PC-9 (cell line): ENCODE data around the gene TNMD. TPM values are rescaled to one million over a fixed set of nuclear protein-coding genes. Genes with fewer than 3 reads are reported as not detected.

Source experiments
- BruUV-seq: library from RNA; stranded (reverse); fragments of 400-500 nt; replicated peaks from 2 replicates; lab custom pipeline; 2021; lab: Mats Ljungman, UMichigan
- CTCF ChIA-PET: fragments of 300-600 bp; sonication (Branson Sonifier 250); formaldehyde crosslinking; loops from one replicate; lab custom pipeline; 2022; ENCODE audit warnings: antibody characterized with exemption; lab: Charles Lee
- POLR2A ChIA-PET: fragments of 300-600 bp; sonication (Branson Sonifier 250); formaldehyde crosslinking; loops from one replicate; lab custom pipeline; 2022; ENCODE audit warnings: antibody characterized with exemption; ENCODE audit not compliant: unreplicated experiment; lab: Charles Lee
- DNase-seq, 2 experiments: peaks; one replicate each; pipeline versions ENCODE4 v3.0.0 to v3.0.0-alpha.2; 2015 to 2022; ENCODE audit warnings: mixed read lengths in 1 of 2
- H2AFZ ChIP-seq: fragments of 200-600 bp; sonication (generic); 2 replicates; pipeline ENCODE4 v1.8.1; 2017; ENCODE audit warnings: antibody characterized with exemption
- H3F3A ChIP-seq: fragments of 200-600 bp; sonication (generic); 2 replicates; pipeline ENCODE4 v1.8.1; 2017; ENCODE audit warnings: antibody characterized with exemption, mild to moderate bottlenecking, low read depth; ENCODE audit not compliant: insufficient read depth
- H3K27ac ChIP-seq: fragments of 200-600 bp; sonication (generic); 2 replicates; pipeline ENCODE4 v1.6.1; 2016; ENCODE audit warnings: mixed run types
- H3K27me3 ChIP-seq: fragments of 200-600 bp; sonication (generic); 2 replicates; pipeline ENCODE4 v1.6.1; 2016; ENCODE audit warnings: low read depth, mixed run types; ENCODE audit not compliant: insufficient read depth
- H3K36me3 ChIP-seq: fragments of 200-600 bp; sonication (generic); 2 replicates; pipeline ENCODE4 v1.6.1; 2016; ENCODE audit warnings: low read depth, mixed run types
- H3K4me1 ChIP-seq: fragments of 200-600 bp; sonication (generic); replicated peaks from 2 replicates; pipeline ENCODE4 v1.6.1; 2016; ENCODE audit warnings: mixed run types; ENCODE audit not compliant: insufficient read depth
- H3K4me2 ChIP-seq: fragments of 200-600 bp; sonication (generic); 2 replicates; pipeline ENCODE4 v1.6.1; 2017; ENCODE audit warnings: mixed run types
- H3K4me3 ChIP-seq: fragments of 200-600 bp; sonication (generic); 2 replicates; pipeline ENCODE4 v1.6.1; 2016; ENCODE audit warnings: mixed run types
- H3K79me2 ChIP-seq: fragments of 200-600 bp; sonication (generic); 2 replicates; pipeline ENCODE4 v1.6.1; 2017; ENCODE audit warnings: low read depth, mixed run types
- H3K9me2 ChIP-seq: fragments of 200-600 bp; sonication (generic); 2 replicates; pipeline ENCODE4 v1.8.1; 2017; ENCODE audit warnings: mild to moderate bottlenecking; ENCODE audit not compliant: insufficient read depth
- H3K9me3 ChIP-seq: fragments of 200-600 bp; sonication (generic); 2 replicates; pipeline ENCODE4 v1.8.1; 2016; ENCODE audit warnings: low read depth; ENCODE audit not compliant: insufficient read depth
- H4K20me1 ChIP-seq: fragments of 200-600 bp; sonication (generic); 2 replicates; pipeline ENCODE4 v1.8.1; 2017; ENCODE audit not compliant: insufficient read depth
- CTCF ChIP-seq: fragments of 200-600 bp; sonication (generic); conservative IDR thresholded peaks from 2 replicates; pipeline ENCODE4 v1.6.1; 2017; ENCODE audit warnings: mixed run types, antibody characterized with exemption, mild to moderate bottlenecking, moderate library complexity
- EZH2 ChIP-seq: fragments of 200-600 bp; sonication (generic); IDR thresholded peaks from 2 replicates; pipeline ENCODE4 v1.8.0; 2017; ENCODE audit warnings: antibody characterized with exemption, low read depth
- intact Hi-C: fragments of 100-400 bp; cut with micrococcal nuclease; formaldehyde crosslinking; loops from one replicate; pipeline ENCODE4 v1.10.0; 2022; ENCODE audit not compliant: unreplicated experiment
- total RNA-seq: library from RNA; stranded (reverse); gene quantifications from 2 replicates; pipeline ENCODE4 v1.2.3, GENCODE V29; 2021

Gene TNMD
- total RNA-seq, 1 experiment from 2014 or later = not detected

- no TSS peak for BruUV-seq
- Histone ChIP-seq H4K20me1 (no peaks in the 10 kb centered on the region), H3K4me3 (no peak overlapping the region), H3K79me2 (no peaks in the 10 kb centered on the region), H3K36me3 (no peaks in the 10 kb centered on the region), H3K4me2 (no peak overlapping the region), H3K27me3 (no peaks in the 10 kb centered on the region), H3K9me3 (no peaks in the 10 kb centered on the region), H3K27ac (no peak overlapping the region), H2AFZ (no peak overlapping the region), H3K9me2 (no peaks in the 10 kb centered on the region), H3K4me1 (no peaks in the 10 kb centered on the region), H3F3A (no peaks in the 10 kb centered on the region)
- ChIA-PET CTCF (no interaction called here), POLR2A (no interaction called here)
- no peak for TF ChIP-seq CTCF
- TF ChIP-seq EZH2 = no peak
- DNase-seq = no peak
- intact Hi-C loops = no loop called here
Observed at GRCh38 chrX:100591256-100592051, 6.7 kb downstream of the TNMD start.

GRCh38 chrX:100593126-100593525 lies 8.4 kb downstream of the TNMD start:
- H4K20me1 ChIP-seq = no peaks in the 10 kb centered on the region
- no peak overlapping the region for H3K4me3 ChIP-seq
- no TSS peak for BruUV-seq
- H3F3A ChIP-seq = no peaks in the 10 kb centered on the region
- intact Hi-C loops = no loop called here
- no peaks in the 10 kb centered on the region for H3K36me3 ChIP-seq
- no peak for TF ChIP-seq CTCF
- no peak for TF ChIP-seq EZH2
- no peaks in the 10 kb centered on the region for H3K27me3 ChIP-seq
- H3K4me2 ChIP-seq = no peak overlapping the region
- H3K27ac ChIP-seq = no peak overlapping the region
- no peak for DNase-seq
- H3K9me2 ChIP-seq = no peaks in the 10 kb centered on the region
- no peaks in the 10 kb centered on the region for H3K9me3 ChIP-seq
- H3K4me1 ChIP-seq = no peaks in the 10 kb centered on the region
- POLR2A ChIA-PET = no interaction called here
- no peaks in the 10 kb centered on the region for H3K79me2 ChIP-seq
- H2AFZ ChIP-seq = no peak overlapping the region
- CTCF ChIA-PET = no interaction called here

- H3K36me3 ChIP-seq = no peaks in the 10 kb centered on the region
- H3K9me3 ChIP-seq = no peaks in the 10 kb centered on the region
- H3K4me3 ChIP-seq = no peak overlapping the region
- DNase-seq = no peak
- no TSS peak for BruUV-seq
- CTCF ChIA-PET = no interaction called here
- H2AFZ ChIP-seq = no peak overlapping the region
- POLR2A ChIA-PET = no interaction called here
- H4K20me1 ChIP-seq = no peaks in the 10 kb centered on the region
- H3K27me3 ChIP-seq = no peaks in the 10 kb centered on the region
- no peak overlapping the region for H3K27ac ChIP-seq
- H3K4me1 ChIP-seq = no peaks in the 10 kb centered on the region
- no peaks in the 10 kb centered on the region for H3K79me2 ChIP-seq
- H3F3A ChIP-seq = no peaks in the 10 kb centered on the region
- no peak overlapping the region for H3K4me2 ChIP-seq
- H3K9me2 ChIP-seq = no peaks in the 10 kb centered on the region
- TF ChIP-seq EZH2 (no peak), CTCF (no peak)
- intact Hi-C loops = no loop called here
Observed at GRCh38 chrX:100593581-100593980, 8.8 kb downstream of the TNMD start.
